Loucy (cell line): Measurements from ENCODE around the gene SPATS2.

Source experiments
- H2AFZ ChIP-seq: fragments of 200-600 bp; sonication (generic); 2 replicates; pipeline ENCODE4 v1.6.0; 2016; ENCODE audit warnings: antibody characterized with exemption, mild to moderate bottlenecking, low read length, moderate library complexity
- H3F3A ChIP-seq: fragments of 200-600 bp; 2 replicates; pipeline ENCODE4 v1.6.0; 2016; ENCODE audit warnings: antibody characterized with exemption, low read depth, mild to moderate bottlenecking
- H3K27me3 ChIP-seq: fragments of 200-600 bp; sonication (generic); 2 replicates; pipeline ENCODE4 v1.6.1; 2014; ENCODE audit warnings: low read length, mild to moderate bottlenecking; ENCODE audit not compliant: insufficient read depth, poor library complexity, severe bottlenecking
- H3K36me3 ChIP-seq: fragments of 200-600 bp; sonication (generic); 2 replicates; pipeline ENCODE4 v1.6.1; 2016; ENCODE audit warnings: low read length; ENCODE audit not compliant: insufficient read depth
- H3K4me1 ChIP-seq: fragments of 200-600 bp; sonication (generic); 2 replicates; pipeline ENCODE4 v1.5.1; 2014; ENCODE audit warnings: low read length, mild to moderate bottlenecking; ENCODE audit not compliant: insufficient read depth, poor library complexity, severe bottlenecking
- H3K4me2 ChIP-seq: fragments of 200-600 bp; sonication (generic); 2 replicates; pipeline ENCODE4 v1.6.0; 2014; ENCODE audit warnings: antibody characterized with exemption, low read length, low read depth, mild to moderate bottlenecking; ENCODE audit not compliant: poor library complexity, severe bottlenecking
- H3K4me3 ChIP-seq: fragments of 200-600 bp; sonication (generic); 2 replicates; pipeline ENCODE4 v1.5.1; 2014; ENCODE audit warnings: low read length, mild to moderate bottlenecking, mixed read lengths; ENCODE audit not compliant: poor library complexity, severe bottlenecking
- H3K79me2 ChIP-seq: fragments of 200-600 bp; sonication (generic); 2 replicates; pipeline ENCODE4 v1.6.1; 2014; ENCODE audit warnings: low read length; ENCODE audit not compliant: insufficient read depth
- H3K9ac ChIP-seq: fragments of 200-600 bp; sonication (generic); 2 replicates; pipeline ENCODE4 v1.6.0; 2014; ENCODE audit warnings: mild to moderate bottlenecking, low read depth, low read length, moderate library complexity; ENCODE audit not compliant: poor library complexity, severe bottlenecking
- H3K9me2 ChIP-seq: fragments of 200-600 bp; sonication (generic); replicated peaks from 2 replicates; pipeline ENCODE4 v1.6.1; 2016; ENCODE audit warnings: low read depth, low read length, mixed read lengths
- H3K9me3 ChIP-seq: fragments of 200-600 bp; sonication (generic); 2 replicates; pipeline ENCODE4 v1.6.1; 2014; ENCODE audit warnings: mild to moderate bottlenecking, antibody characterized with exemption, low read length, low read depth; ENCODE audit not compliant: insufficient read depth
- H4K20me1 ChIP-seq: fragments of 200-600 bp; sonication (generic); 2 replicates; pipeline ENCODE4 v1.6.0; 2014; ENCODE audit warnings: antibody characterized with exemption, low read length, mild to moderate bottlenecking; ENCODE audit not compliant: insufficient read depth, poor library complexity, severe bottlenecking
- EZH2phosphoT487 ChIP-seq: fragments of 200-600 bp; IDR thresholded peaks from 2 replicates; pipeline ENCODE4 v1.6.1; 2018; ENCODE audit warnings: antibody characterized with exemption, mild to moderate bottlenecking, moderate library complexity, borderline replicate concordance
- TF ChIP-seq, protein P1 (sequence below): fragments of 200-600 bp; sonication (generic); conservative IDR thresholded peaks from 2 replicates; pipeline ENCODE4 v1.5.1; 2014; ENCODE audit warnings: mild to moderate bottlenecking, antibody characterized with exemption, low read length

SPATS2 gene

GRCh38 chr12:49557187-49557916 lies 190.1 kb downstream of the SPATS2 start:
- Histone ChIP-seq H3K9me3 (no peaks in the 10 kb centered on the region), H3F3A (no peaks in the 10 kb centered on the region), H3K9me2 (no peaks in the 10 kb centered on the region), H3K4me2 (no peak overlapping the region), H3K4me1 (peaks cover 13% of the 10 kb centered on the region), H4K20me1 (no peaks in the 10 kb centered on the region), H2AFZ (no peak overlapping the region), H3K36me3 (peaks cover 29% of the 10 kb centered on the region), H3K79me2 (no peaks in the 10 kb centered on the region), H3K27me3 (no peaks in the 10 kb centered on the region), H3K9ac (no peak overlapping the region), H3K4me3 (no peak overlapping the region)
- TF ChIP-seq EZH2phosphoT487 = no peak
- TF ChIP-seq, protein P1, sequence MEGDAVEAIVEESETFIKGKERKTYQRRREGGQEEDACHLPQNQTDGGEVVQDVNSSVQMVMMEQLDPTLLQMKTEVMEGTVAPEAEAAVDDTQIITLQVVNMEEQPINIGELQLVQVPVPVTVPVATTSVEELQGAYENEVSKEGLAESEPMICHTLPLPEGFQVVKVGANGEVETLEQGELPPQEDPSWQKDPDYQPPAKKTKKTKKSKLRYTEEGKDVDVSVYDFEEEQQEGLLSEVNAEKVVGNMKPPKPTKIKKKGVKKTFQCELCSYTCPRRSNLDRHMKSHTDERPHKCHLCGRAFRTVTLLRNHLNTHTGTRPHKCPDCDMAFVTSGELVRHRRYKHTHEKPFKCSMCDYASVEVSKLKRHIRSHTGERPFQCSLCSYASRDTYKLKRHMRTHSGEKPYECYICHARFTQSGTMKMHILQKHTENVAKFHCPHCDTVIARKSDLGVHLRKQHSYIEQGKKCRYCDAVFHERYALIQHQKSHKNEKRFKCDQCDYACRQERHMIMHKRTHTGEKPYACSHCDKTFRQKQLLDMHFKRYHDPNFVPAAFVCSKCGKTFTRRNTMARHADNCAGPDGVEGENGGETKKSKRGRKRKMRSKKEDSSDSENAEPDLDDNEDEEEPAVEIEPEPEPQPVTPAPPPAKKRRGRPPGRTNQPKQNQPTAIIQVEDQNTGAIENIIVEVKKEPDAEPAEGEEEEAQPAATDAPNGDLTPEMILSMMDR = no peak

- Histone ChIP-seq H3K36me3 (peaks cover 34% of the 10 kb centered on the region), H2AFZ (no peak overlapping the region)
Observed at GRCh38 chr12:49557917-49558215, 190.6 kb downstream of the SPATS2 start.

GRCh38 chr12:49558526-49558925 lies 191.3 kb downstream of the SPATS2 start:
- no peaks in the 10 kb centered on the region for H3K9me3 ChIP-seq
- no peaks in the 10 kb centered on the region for H3K27me3 ChIP-seq
- H3F3A ChIP-seq = no peaks in the 10 kb centered on the region
- peaks cover 41% of the 10 kb centered on the region for H3K36me3 ChIP-seq
- H4K20me1 ChIP-seq = no peaks in the 10 kb centered on the region
- no peaks in the 10 kb centered on the region for H3K9me2 ChIP-seq
- no peak overlapping the region for H3K9ac ChIP-seq
- no peak overlapping the region for H2AFZ ChIP-seq
- TF ChIP-seq EZH2phosphoT487 = no peak
- TF ChIP-seq, protein P1 = no peak
- peaks cover 3% of the 10 kb centered on the region for H3K4me1 ChIP-seq
- no peak overlapping the region for H3K4me3 ChIP-seq
- no peaks in the 10 kb centered on the region for H3K79me2 ChIP-seq
- no peak overlapping the region for H3K4me2 ChIP-seq

More at GRCh38 chr12:49557917-49558215, 190.6 kb downstream of the SPATS2 start:
- TF ChIP-seq EZH2phosphoT487 = no peak
- TF ChIP-seq, protein P1 = peak; percentile 31
- peaks cover 8% of the 10 kb centered on the region for H3K4me1 ChIP-seq
- H3K9ac ChIP-seq = no peak overlapping the region
- H3K4me2 ChIP-seq = no peak overlapping the region
- H3K27me3 ChIP-seq = no peaks in the 10 kb centered on the region
- no peaks in the 10 kb centered on the region for H3K9me3 ChIP-seq
- no peaks in the 10 kb centered on the region for H3K9me2 ChIP-seq
- H3F3A ChIP-seq = no peaks in the 10 kb centered on the region
- H3K4me3 ChIP-seq = no peak overlapping the region
- no peaks in the 10 kb centered on the region for H4K20me1 ChIP-seq
- no peaks in the 10 kb centered on the region for H3K79me2 ChIP-seq
